Measurements from ENCODE around the gene MMP19. TPM values are rescaled to one million over a fixed set of nuclear protein-coding genes. Genes with fewer than 3 reads are reported as not detected.

MMP19 gene
- total and polyA plus RNA-seq, 7 donors: 0.66 to 4.1 (median 1.5) TPM

DNA sequence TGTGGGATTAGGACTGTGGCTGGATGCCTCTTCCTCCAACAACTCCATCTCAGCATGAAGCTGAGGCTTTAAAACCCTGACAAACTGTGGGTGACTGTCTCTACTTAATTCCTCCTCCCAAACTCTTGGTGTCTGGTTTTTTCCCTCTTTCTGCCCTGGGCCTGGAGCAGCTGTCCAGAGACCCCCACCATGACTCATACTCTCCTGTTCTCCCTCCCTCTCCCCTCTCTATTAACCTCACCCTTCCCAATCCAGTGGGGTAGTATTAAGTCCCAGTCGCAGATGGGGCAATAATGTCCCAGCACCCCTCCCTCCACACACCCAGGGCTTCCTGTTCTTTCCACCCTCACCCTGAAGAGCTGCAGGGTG, 11.3 kb downstream of the MMP19 start:
- WGBS, 3 donors: 0 to 19% (median 19%) methylated on average over 1 of the region's 1 CpG
- intact Hi-C loops (cut with DNase I): loop anchor here (5.0 to 10.0 kb wide), 2 partner anchors 96 to 187 kb away; partner anchors contain the start of gene PYM1 (in 1 of the 2)
- TF ChIP-seq, protein P1, sequence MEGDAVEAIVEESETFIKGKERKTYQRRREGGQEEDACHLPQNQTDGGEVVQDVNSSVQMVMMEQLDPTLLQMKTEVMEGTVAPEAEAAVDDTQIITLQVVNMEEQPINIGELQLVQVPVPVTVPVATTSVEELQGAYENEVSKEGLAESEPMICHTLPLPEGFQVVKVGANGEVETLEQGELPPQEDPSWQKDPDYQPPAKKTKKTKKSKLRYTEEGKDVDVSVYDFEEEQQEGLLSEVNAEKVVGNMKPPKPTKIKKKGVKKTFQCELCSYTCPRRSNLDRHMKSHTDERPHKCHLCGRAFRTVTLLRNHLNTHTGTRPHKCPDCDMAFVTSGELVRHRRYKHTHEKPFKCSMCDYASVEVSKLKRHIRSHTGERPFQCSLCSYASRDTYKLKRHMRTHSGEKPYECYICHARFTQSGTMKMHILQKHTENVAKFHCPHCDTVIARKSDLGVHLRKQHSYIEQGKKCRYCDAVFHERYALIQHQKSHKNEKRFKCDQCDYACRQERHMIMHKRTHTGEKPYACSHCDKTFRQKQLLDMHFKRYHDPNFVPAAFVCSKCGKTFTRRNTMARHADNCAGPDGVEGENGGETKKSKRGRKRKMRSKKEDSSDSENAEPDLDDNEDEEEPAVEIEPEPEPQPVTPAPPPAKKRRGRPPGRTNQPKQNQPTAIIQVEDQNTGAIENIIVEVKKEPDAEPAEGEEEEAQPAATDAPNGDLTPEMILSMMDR (IDR thresholded peaks at IDR 0.05): no peak
- Histone ChIP-seq H3K27ac (peak overlapping the region; percentile 78), H3K27me3 (ENCODE audit: insufficient read depth in 3 of 3, low read length in 2 of 3) (no peaks in the 10 kb centered on the region), H3K4me3 (peak overlapping the region; percentile 93), H3K36me3 (ENCODE audit: insufficient read depth in 1 of 2, low read depth in 1 of 2) (peaks cover 0 to 5% of the 10 kb centered on the region in 2 donors), H3K4me1 (peaks cover 7% of the 10 kb centered on the region), H3K9me3 (no peaks in the 10 kb centered on the region)
- DNase-seq (no peak), ATAC-seq (no peak)

DNA sequence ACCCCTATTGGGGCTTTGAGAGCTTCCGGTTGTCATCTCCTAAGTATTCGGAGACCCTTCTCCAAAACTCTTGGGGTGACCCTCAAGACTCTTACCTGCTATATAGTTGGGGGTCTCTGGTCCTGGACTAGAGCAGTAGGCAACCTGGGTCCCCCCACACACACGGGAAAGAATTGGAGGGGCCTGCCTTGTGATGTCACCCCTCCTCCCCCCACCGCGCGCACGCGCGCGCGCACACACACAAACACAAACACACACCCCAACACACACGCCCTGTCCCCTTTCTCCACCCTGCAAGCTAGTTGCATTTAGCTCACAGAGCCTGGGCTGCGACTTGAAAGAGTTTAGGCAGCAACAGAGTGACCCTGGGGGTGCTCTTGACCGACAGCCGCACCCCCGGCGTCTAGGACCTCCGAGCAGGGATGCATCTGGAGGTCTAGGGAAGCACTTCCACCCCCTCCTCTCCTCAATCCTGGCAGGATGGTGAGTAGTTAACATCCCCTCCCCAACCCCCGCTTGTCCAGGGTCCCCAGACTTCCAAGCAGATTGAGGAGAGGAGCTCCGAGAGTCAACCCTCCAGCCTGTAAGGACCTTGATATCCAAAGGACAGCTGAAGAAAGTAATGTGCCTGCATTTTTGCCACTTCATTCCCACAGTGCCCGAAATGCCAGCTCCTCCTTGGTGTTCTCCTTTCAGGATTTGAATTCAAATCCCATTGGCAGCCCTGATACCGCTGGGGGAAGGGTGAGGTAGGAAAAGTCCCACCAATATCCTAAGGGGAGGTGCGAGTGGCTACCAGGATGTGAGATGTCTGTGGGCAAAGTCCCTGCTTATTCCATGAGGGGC, 11.9 kb downstream of the MMP19 start:
- peaks cover 0 to 5% of the 10 kb centered on the region in 2 donors for H3K36me3 ChIP-seq (ENCODE audit: insufficient read depth in 1 of 2, low read depth in 1 of 2)
- ATAC-seq (peak in 1 of 4 donors; percentile 29), DNase-seq (peak; percentile 79 to 83)
- H3K9me3 ChIP-seq: no peaks in the 10 kb centered on the region
- whole genome bisulfite sequencing, 3 donors: 4 to 6% (median 6%) methylated on average over 18 to 23 of the region's 23 CpGs
- peaks cover 12% of the 10 kb centered on the region for H3K4me1 ChIP-seq
- H3K27ac ChIP-seq: peak overlapping the region; percentile 78
- intact Hi-C loops (cut with DNase I): loop anchor here (5.0 to 10.0 kb wide), 2 partner anchors 96 to 186 kb away; partner anchors contain the start of gene PYM1 (in 1 of the 2)
- H3K4me3 ChIP-seq: peak overlapping the region; percentile 93
- TF ChIP-seq, protein P1 (IDR thresholded peaks at IDR 0.05): no peak
- H3K27me3 ChIP-seq (ENCODE audit: insufficient read depth in 3 of 3, low read length in 2 of 3): no peaks in the 10 kb centered on the region

DNA sequence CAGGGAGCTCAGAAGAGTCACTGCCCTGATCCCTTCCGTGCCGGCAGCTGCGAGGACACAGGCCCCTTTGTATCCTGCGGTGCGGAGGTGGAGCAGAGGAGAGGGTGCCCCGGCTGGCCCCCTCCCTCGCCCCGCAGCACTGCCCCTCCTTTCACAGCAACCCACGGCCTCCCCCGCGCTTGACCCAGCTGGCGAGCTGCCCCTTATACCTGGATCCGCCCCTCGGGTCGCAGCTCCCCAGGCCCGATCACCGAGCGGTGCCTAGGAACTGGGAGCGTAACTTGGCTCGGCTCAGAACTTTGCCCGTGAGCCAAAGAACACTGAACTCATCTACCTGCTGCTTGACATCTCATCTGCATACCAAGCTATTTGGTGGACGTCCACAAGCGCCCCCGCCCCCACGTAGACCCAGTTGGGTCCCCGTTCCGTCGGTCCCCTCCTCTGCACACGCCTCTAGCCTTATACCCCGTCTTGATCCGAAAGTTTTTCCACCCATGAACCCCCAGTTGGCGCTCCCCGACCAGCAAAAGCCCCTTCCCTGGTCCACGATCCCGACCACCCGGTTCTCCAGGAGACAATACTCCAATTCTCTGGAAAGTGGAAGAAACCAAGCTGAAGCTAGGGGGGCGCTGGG, 12.7 kb downstream of the MMP19 start:
- Histone ChIP-seq H3K36me3 (ENCODE audit: insufficient read depth in 1 of 2, low read depth in 1 of 2) (peaks cover 0 to 5% of the 10 kb centered on the region in 2 donors), H3K27me3 (ENCODE audit: insufficient read depth in 3 of 3, low read length in 2 of 3) (no peaks in the 10 kb centered on the region), H3K4me1 (peaks cover 13% of the 10 kb centered on the region), H3K27ac (peak overlapping the region; percentile 78), H3K9me3 (no peaks in the 10 kb centered on the region), H3K4me3 (peak overlapping the region; percentile 93)
- TF ChIP-seq, protein P1 (IDR thresholded peaks at IDR 0.05): no peak
- DNase-seq: peak; percentile 56 to 74
- intact Hi-C loops (cut with DNase I): loop anchor here (2.0 to 10.0 kb wide), 3 partner anchors 97 to 185 kb away; partner anchors contain the start of gene PYM1 (in 2 of the 2)
- 1% methylated on average over 36 to 37 of the region's 37 CpGs for WGBS, 3 donors
- peak; percentile 28 to 44 (median 38) for ATAC-seq

DNA sequence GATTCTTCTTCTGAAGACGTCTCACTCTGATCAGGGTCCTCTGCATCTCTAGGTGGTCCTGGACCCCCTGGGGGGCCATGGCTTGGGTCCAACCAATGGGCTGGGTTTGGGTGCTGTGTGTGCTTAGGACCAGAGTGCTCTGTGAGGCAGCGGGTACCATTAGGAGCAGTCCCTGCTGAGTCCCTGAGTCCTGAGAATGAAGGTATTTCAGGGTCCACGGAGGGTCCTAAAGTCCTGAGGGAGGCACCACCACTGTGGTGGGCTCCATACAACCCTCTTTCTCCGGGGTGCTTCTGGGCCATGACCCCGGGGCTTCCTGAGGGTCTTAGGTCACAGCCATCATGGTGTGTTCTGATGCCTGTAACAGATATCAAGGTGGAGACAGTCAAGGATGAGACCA, 14.4 kb downstream of the MMP19 start:
- Histone ChIP-seq H3K27me3 (ENCODE audit: insufficient read depth in 3 of 3, low read length in 2 of 3) (no peaks in the 10 kb centered on the region), H3K4me1 (peaks cover 13% of the 10 kb centered on the region), H3K36me3 (ENCODE audit: insufficient read depth in 1 of 2, low read depth in 1 of 2) (peaks cover under 1 to 6% of the 10 kb centered on the region in 2 donors), H3K4me3 (peak overlapping the region; percentile 93), H3K9me3 (no peaks in the 10 kb centered on the region), H3K27ac (peak overlapping the region; percentile 78)
- DNase-seq (no peak), ATAC-seq (no peak)
- 84 to 92% (median 84%) methylated on average over 5 of the region's 5 CpGs for WGBS, 3 donors
- TF ChIP-seq, protein P1 (IDR thresholded peaks at IDR 0.05): no peak
- intact Hi-C loops (cut with DNase I): loop anchor here in 1 of 2 donors (2.0 kb wide), 1 partner anchor 98 kb away; the partner anchor contains the start of gene PYM1

Data from psoas muscle (tissue), 8 donors.